Measurements from ENCODE around the gene DPYSL5. TPM values are rescaled to one million over a fixed set of nuclear protein-coding genes. Genes with fewer than 3 reads are reported as not detected.

DPYSL5 gene
- total and polyA plus RNA-seq, 10 of the 15 experiments (the other 5 are each of a cell fraction or from before 2014, with no cell fraction given): not detected

- TF ChIP-seq MTA3 (IDR thresholded peaks at IDR 0.05; ENCODE audit: borderline replicate concordance, low read length): no peak
- TF ChIP-seq ZBED1 (IDR thresholded peaks at IDR 0.05; ENCODE audit: borderline replicate concordance): no peak
- no peak for TF ChIP-seq EP300 (IDR thresholded peaks at IDR 0.05; ENCODE audit: borderline replicate concordance in 1 of 2, control insufficient read depth in 1 of 2, low read depth in 2 of 2, low read length in 2 of 2)
- TF ChIP-seq ZNF274 (IDR thresholded peaks at IDR 0.05; ENCODE audit: insufficient read depth, insufficient read length): no peak
- TF ChIP-seq CHD1 (IDR thresholded peaks at IDR 0.05; ENCODE audit: low read depth, low read length): no peak
- no peak for TF ChIP-seq PKNOX1 (IDR thresholded peaks at IDR 0.05)
Measured at GRCh38 chr2:26997394-26997793, 149.5 kb downstream of the DPYSL5 start (continued).

- Histone ChIP-seq H3K4me1 (ENCODE audit: control insufficient read depth, insufficient read depth, low read length) (no peaks in the 10 kb centered on the region), H3K36me3 (ENCODE audit: control insufficient read depth in 2 of 2, insufficient read depth in 2 of 2, low read length in 1 of 2) (no peaks in the 10 kb centered on the region), H3K9ac (ENCODE audit: control insufficient read depth, insufficient read depth, low read length) (no peak overlapping the region), H3K4me3 (no peak overlapping the region), H3K9me3 (replicated peaks; ENCODE audit: control insufficient read depth, insufficient read depth, low read length) (no peaks in the 10 kb centered on the region), H3K27ac (ENCODE audit: control insufficient read depth, insufficient read depth) (no peak overlapping the region), H3K4me2 (ENCODE audit: control insufficient read depth, insufficient read depth) (no peak overlapping the region), H3K27me3 (replicated peaks in 1 of 2; ENCODE audit: control insufficient read depth in 2 of 2, insufficient read depth in 2 of 2, low read length in 1 of 2) (no peaks in the 10 kb centered on the region; a peak in 2 of 4 replicates), H3K79me2 (ENCODE audit: control insufficient read depth, insufficient read depth, low read length) (no peaks in the 10 kb centered on the region), H2AFZ (ENCODE audit: control insufficient read depth, low read depth, low read length) (no peak overlapping the region), H4K20me1 (ENCODE audit: control insufficient read depth, insufficient read depth) (no peaks in the 10 kb centered on the region)
- intact Hi-C loops (cut with micrococcal nuclease; ENCODE audit: unreplicated experiment): no loop called here
- WGBS (ENCODE audit: insufficient coverage, insufficient replicate concordance, low lambda C conversion rate, missing lambda C conversion rate): 0% methylated on average over 1 of the region's 1 CpG
- ChIA-PET POLR2A (no interaction called here), RAD21 (ENCODE audit: unreplicated experiment) (no interaction called here), SMC1A (ENCODE audit: uncharacterized antibody, unreplicated experiment) (no interaction called here), CTCF (no interaction called here)
- no peak for TF ChIP-seq CHD4 (IDR thresholded peaks at IDR 0.05)
- no peak for TF ChIP-seq RCOR1 (conservative IDR thresholded peaks at IDR 0.05; ENCODE audit: low read depth, low read length)
- no peak for TF ChIP-seq EP300 (IDR thresholded peaks at IDR 0.05; ENCODE audit: borderline replicate concordance in 1 of 2, control insufficient read depth in 1 of 2, low read depth in 2 of 2, low read length in 2 of 2)
- FAIRE-seq (no peak), DNase-seq (ENCODE audit: low read depth, low spot score) (no peak), ATAC-seq (no peak)
- in situ Hi-C loops (cut with MboI): no loop called here
- no TSS peak for BruUV-seq (replicated peaks)
Measured at GRCh38 chr2:26998323-26998722, 150.4 kb downstream of the DPYSL5 start.

Other genes with a start within 250 kb of the DPYSL5 start
Only the 7 nearest of the 10 such genes appear.
- gene CIB4, start 206.8 kb upstream of the DPYSL5 start, total RNA-seq (2014; rRNA removed): not detected in 2 replicates
- not detected in 2 replicates for gene CIB4, start 206.8 kb upstream of the DPYSL5 start, total RNA-seq (2014; rRNA removed; fragmentation: Illumina TruSeq; extraction: Trizol)
- gene CIB4, start 206.8 kb upstream of the DPYSL5 start, total RNA-seq (2021): not detected in 2 replicates
- not detected in 2 replicates for gene CIB4, start 206.8 kb upstream of the DPYSL5 start, polyA plus RNA-seq (2011; rRNA removed)
- gene CIB4, start 206.8 kb upstream of the DPYSL5 start, polyA plus RNA-seq (2014; fragmentation: Illumina TruSeq; extraction: Trizol): not detected in 2 replicates
- not detected for gene CIB4, start 206.8 kb upstream of the DPYSL5 start, polyA plus RNA-seq (2014; fragmentation: Nextera tagmentation; extraction: Ambion mirVana)
- not detected in 2 replicates for gene CIB4, start 206.8 kb upstream of the DPYSL5 start, polyA plus RNA-seq (2014; rRNA removed)
- gene CIB4, start 206.8 kb upstream of the DPYSL5 start, polyA plus RNA-seq (2016; fragmentation: Nextera tagmentation; extraction: Ambion mirVana): not detected
- not detected in 2 replicates for gene KCNK3, start 155.4 kb upstream of the DPYSL5 start, total RNA-seq (2014; rRNA removed)
- not detected in 2 replicates for gene KCNK3, start 155.4 kb upstream of the DPYSL5 start, total RNA-seq (2014; rRNA removed; fragmentation: Illumina TruSeq; extraction: Trizol)
- gene KCNK3, start 155.4 kb upstream of the DPYSL5 start, total RNA-seq (2021): 0.11 and 0.13 TPM in 2 replicates
- not detected in 2 replicates for gene KCNK3, start 155.4 kb upstream of the DPYSL5 start, polyA plus RNA-seq (2011; rRNA removed)
- not detected in 2 replicates for gene KCNK3, start 155.4 kb upstream of the DPYSL5 start, polyA plus RNA-seq (2014; fragmentation: Illumina TruSeq; extraction: Trizol)
- not detected for gene KCNK3, start 155.4 kb upstream of the DPYSL5 start, polyA plus RNA-seq (2014; fragmentation: Nextera tagmentation; extraction: Ambion mirVana)
- gene KCNK3, start 155.4 kb upstream of the DPYSL5 start, polyA plus RNA-seq (2014; rRNA removed): not detected in 2 replicates
- not detected for gene KCNK3, start 155.4 kb upstream of the DPYSL5 start, polyA plus RNA-seq (2016; fragmentation: Nextera tagmentation; extraction: Ambion mirVana)
- gene SLC35F6, start 83.8 kb upstream of the DPYSL5 start, total RNA-seq (2014; rRNA removed): 9.8 and 10.5 TPM in 2 replicates
- 6.0 and 6.1 TPM in 2 replicates for gene SLC35F6, start 83.8 kb upstream of the DPYSL5 start, total RNA-seq (2014; rRNA removed; fragmentation: Illumina TruSeq; extraction: Trizol)
- gene SLC35F6, start 83.8 kb upstream of the DPYSL5 start, total RNA-seq (2021): 9.8 and 10.1 TPM in 2 replicates
- gene SLC35F6, start 83.8 kb upstream of the DPYSL5 start, polyA plus RNA-seq (2011; rRNA removed): 2.8 and 5.3 TPM in 2 replicates
- gene SLC35F6, start 83.8 kb upstream of the DPYSL5 start, polyA plus RNA-seq (2014; fragmentation: Illumina TruSeq; extraction: Trizol): 3.4 and 6.0 TPM in 2 replicates
- gene SLC35F6, start 83.8 kb upstream of the DPYSL5 start, polyA plus RNA-seq (2014; fragmentation: Nextera tagmentation; extraction: Ambion mirVana): 1 to 10 TPM; 4.0 to 9.6 TPM
- 7.4 and 7.6 TPM in 2 replicates for gene SLC35F6, start 83.8 kb upstream of the DPYSL5 start, polyA plus RNA-seq (2014; rRNA removed)
- gene SLC35F6, start 83.8 kb upstream of the DPYSL5 start, polyA plus RNA-seq (2016; fragmentation: Nextera tagmentation; extraction: Ambion mirVana): 1 to 10 TPM; 8.6 to 9.3 TPM
- gene CENPA, start 62.1 kb upstream of the DPYSL5 start, total RNA-seq (2014; rRNA removed): 32.4 and 33.7 TPM in 2 replicates
- 34.4 and 36.0 TPM in 2 replicates for gene CENPA, start 62.1 kb upstream of the DPYSL5 start, total RNA-seq (2014; rRNA removed; fragmentation: Illumina TruSeq; extraction: Trizol)
- 32.1 and 33.7 TPM in 2 replicates for gene CENPA, start 62.1 kb upstream of the DPYSL5 start, total RNA-seq (2021)
- 42.7 and 46.5 TPM in 2 replicates for gene CENPA, start 62.1 kb upstream of the DPYSL5 start, polyA plus RNA-seq (2011; rRNA removed)
- gene CENPA, start 62.1 kb upstream of the DPYSL5 start, polyA plus RNA-seq (2014; fragmentation: Illumina TruSeq; extraction: Trizol): 35.9 and 39.0 TPM in 2 replicates
- gene CENPA, start 62.1 kb upstream of the DPYSL5 start, polyA plus RNA-seq (2014; fragmentation: Nextera tagmentation; extraction: Ambion mirVana): 10 to 100 TPM in 1 of 2 experiments, 1 to 10 TPM in 1; 8.1 to 19.0 TPM
- gene CENPA, start 62.1 kb upstream of the DPYSL5 start, polyA plus RNA-seq (2014; rRNA removed): 38.7 and 40.4 TPM in 2 replicates
- gene CENPA, start 62.1 kb upstream of the DPYSL5 start, polyA plus RNA-seq (2016; fragmentation: Nextera tagmentation; extraction: Ambion mirVana): 10 to 100 TPM; 52.5 to 66.6 TPM
- gene MAPRE3, start 122.5 kb downstream of the DPYSL5 start, total RNA-seq (2014; rRNA removed): 0.16 and 0.73 TPM in 2 replicates
- 0.27 and 0.32 TPM in 2 replicates for gene MAPRE3, start 122.5 kb downstream of the DPYSL5 start, total RNA-seq (2014; rRNA removed; fragmentation: Illumina TruSeq; extraction: Trizol)
- 0.61 and 0.67 TPM in 2 replicates for gene MAPRE3, start 122.5 kb downstream of the DPYSL5 start, total RNA-seq (2021)
- gene MAPRE3, start 122.5 kb downstream of the DPYSL5 start, polyA plus RNA-seq (2011; rRNA removed): 0.75 and 0.86 TPM in 2 replicates
- gene MAPRE3, start 122.5 kb downstream of the DPYSL5 start, polyA plus RNA-seq (2014; fragmentation: Illumina TruSeq; extraction: Trizol): 0.35 and 0.81 TPM in 2 replicates
- gene MAPRE3, start 122.5 kb downstream of the DPYSL5 start, polyA plus RNA-seq (2014; fragmentation: Nextera tagmentation; extraction: Ambion mirVana): under 1 TPM in 1 of 2 experiments, not detected in 1; 0.03 TPM
- gene MAPRE3, start 122.5 kb downstream of the DPYSL5 start, polyA plus RNA-seq (2014; rRNA removed): 1.3 and 1.4 TPM in 2 replicates
- gene MAPRE3, start 122.5 kb downstream of the DPYSL5 start, polyA plus RNA-seq (2016; fragmentation: Nextera tagmentation; extraction: Ambion mirVana): 1 to 10 TPM in 1 of 2 experiments, under 1 TPM in 1; 0.66 to 1.1 TPM
- 21.9 and 25.8 TPM in 2 replicates for gene TMEM214, start 184.8 kb downstream of the DPYSL5 start, total RNA-seq (2014; rRNA removed)
- 26.3 and 28.9 TPM in 2 replicates for gene TMEM214, start 184.8 kb downstream of the DPYSL5 start, total RNA-seq (2014; rRNA removed; fragmentation: Illumina TruSeq; extraction: Trizol)
- 75.4 and 79.2 TPM in 2 replicates for gene TMEM214, start 184.8 kb downstream of the DPYSL5 start, total RNA-seq (2021)
- gene TMEM214, start 184.8 kb downstream of the DPYSL5 start, polyA plus RNA-seq (2011; rRNA removed): 21.8 and 43.2 TPM in 2 replicates
- 60.1 and 64.3 TPM in 2 replicates for gene TMEM214, start 184.8 kb downstream of the DPYSL5 start, polyA plus RNA-seq (2014; fragmentation: Illumina TruSeq; extraction: Trizol)
- 10 to 100 TPM; 10.4 to 17.6 TPM for gene TMEM214, start 184.8 kb downstream of the DPYSL5 start, polyA plus RNA-seq (2014; fragmentation: Nextera tagmentation; extraction: Ambion mirVana)
- 46.8 and 56.2 TPM in 2 replicates for gene TMEM214, start 184.8 kb downstream of the DPYSL5 start, polyA plus RNA-seq (2014; rRNA removed)
- 10 to 100 TPM; 52.5 to 56.0 TPM for gene TMEM214, start 184.8 kb downstream of the DPYSL5 start, polyA plus RNA-seq (2016; fragmentation: Nextera tagmentation; extraction: Ambion mirVana)
- gene AGBL5, start 203.5 kb downstream of the DPYSL5 start, total RNA-seq (2014; rRNA removed): 15.2 and 15.4 TPM in 2 replicates
- 14.0 and 14.1 TPM in 2 replicates for gene AGBL5, start 203.5 kb downstream of the DPYSL5 start, total RNA-seq (2014; rRNA removed; fragmentation: Illumina TruSeq; extraction: Trizol)
- gene AGBL5, start 203.5 kb downstream of the DPYSL5 start, total RNA-seq (2021): 19.5 and 23.7 TPM in 2 replicates
- gene AGBL5, start 203.5 kb downstream of the DPYSL5 start, polyA plus RNA-seq (2011; rRNA removed): 24.9 and 28.5 TPM in 2 replicates
- gene AGBL5, start 203.5 kb downstream of the DPYSL5 start, polyA plus RNA-seq (2014; fragmentation: Illumina TruSeq; extraction: Trizol): 20.7 and 23.9 TPM in 2 replicates
- gene AGBL5, start 203.5 kb downstream of the DPYSL5 start, polyA plus RNA-seq (2014; fragmentation: Nextera tagmentation; extraction: Ambion mirVana): 1 to 10 TPM; 1.9 to 3.2 TPM
- gene AGBL5, start 203.5 kb downstream of the DPYSL5 start, polyA plus RNA-seq (2014; rRNA removed): 13.9 and 18.5 TPM in 2 replicates
- gene AGBL5, start 203.5 kb downstream of the DPYSL5 start, polyA plus RNA-seq (2016; fragmentation: Nextera tagmentation; extraction: Ambion mirVana): 10 to 100 TPM; 26.0 TPM

All from GM12878 (cell line).